ENCODE data around the gene KCNV2.

The KCNV2 gene

DNA sequence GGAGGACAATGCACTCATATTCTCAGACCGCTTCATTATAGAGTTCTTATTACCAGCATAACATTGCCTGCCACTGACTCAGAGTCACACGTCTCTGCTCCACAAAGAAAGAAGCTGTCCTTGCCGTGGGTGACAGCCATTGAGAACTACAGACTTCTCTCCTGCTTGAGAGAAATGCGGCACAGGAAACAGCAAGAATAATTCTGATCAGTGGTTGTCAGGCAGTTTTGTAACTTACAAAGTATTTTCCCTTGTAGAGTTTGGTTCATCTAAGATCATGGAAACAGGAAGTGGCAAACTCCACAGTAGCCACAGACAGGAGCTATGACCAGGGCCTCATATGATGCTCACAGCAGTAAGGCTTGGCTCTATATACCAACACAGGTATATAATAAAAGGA, 47.0 kb downstream of the KCNV2 start:
- no peak for DNase-seq

DNA sequence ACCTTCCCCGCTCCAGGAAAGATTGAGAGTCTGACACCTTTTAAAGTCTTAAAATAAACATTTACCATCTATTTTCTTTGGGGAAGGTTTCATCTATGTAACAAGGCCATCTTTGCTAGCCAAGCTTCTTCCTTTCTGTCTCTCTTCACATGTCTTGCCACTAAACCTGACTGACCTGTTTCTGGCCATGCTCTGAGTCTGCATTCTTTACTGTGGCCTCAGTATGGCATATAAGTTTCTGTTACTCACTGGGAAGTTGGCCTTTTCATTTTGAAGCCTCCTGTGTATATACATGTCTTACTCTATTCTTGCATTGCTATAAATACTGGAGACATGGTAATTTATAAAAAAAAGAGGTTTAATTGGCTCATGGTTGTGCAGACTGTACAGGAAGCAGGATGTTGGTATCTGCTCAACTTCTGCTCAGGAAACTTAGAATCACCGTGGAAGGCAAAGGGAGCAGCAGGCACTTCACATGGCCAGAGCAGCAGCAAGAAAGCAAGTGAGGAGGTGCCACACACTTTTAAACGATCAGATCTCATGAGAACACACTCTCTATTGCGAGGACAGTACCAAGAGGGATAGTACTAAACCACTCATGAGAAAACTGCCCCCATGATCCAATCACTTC, 48.1 kb downstream of the KCNV2 start:
- DNase-seq: no peak

DNA sequence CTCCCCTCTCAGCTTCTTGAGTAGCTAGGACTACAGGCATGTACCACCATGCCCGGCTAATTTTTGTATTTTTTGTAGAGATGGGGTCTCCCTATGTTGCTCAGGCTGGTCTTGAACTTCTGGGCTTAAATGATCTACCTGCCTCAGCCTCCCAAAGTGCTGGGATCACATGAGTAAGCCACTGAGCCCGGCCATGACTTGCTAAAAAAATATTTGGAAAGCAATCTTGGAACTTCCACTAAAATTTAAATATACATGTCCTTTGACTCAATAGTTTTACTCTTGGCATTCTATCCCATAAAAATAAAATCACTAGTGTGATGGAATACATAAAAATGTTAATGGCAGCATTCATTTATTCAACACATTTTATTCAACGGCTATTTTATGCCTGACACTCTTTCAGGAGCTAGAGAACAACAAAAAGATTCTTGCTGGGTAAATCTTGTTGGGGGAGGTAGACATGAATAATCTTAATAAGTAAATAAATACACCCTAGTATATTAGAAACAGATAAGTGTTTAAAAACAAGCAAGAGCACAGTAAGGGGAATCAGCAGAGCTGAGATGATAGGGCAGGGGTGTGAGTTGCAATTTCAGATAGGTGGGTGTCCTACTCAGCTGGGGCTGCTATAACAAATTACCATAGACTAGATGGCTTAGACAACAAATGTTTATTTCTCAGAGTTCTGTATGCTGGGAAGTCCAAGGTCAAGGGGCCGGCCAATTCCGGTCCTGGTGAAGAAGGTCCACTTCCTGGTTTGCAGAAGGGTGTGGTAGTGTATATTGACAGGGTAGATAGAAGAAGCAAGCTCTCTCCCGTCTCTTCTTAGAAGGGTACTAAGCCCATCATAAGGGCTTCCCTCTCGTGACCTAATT, 50.7 kb downstream of the KCNV2 start:
- DNase-seq: no peak

DNA sequence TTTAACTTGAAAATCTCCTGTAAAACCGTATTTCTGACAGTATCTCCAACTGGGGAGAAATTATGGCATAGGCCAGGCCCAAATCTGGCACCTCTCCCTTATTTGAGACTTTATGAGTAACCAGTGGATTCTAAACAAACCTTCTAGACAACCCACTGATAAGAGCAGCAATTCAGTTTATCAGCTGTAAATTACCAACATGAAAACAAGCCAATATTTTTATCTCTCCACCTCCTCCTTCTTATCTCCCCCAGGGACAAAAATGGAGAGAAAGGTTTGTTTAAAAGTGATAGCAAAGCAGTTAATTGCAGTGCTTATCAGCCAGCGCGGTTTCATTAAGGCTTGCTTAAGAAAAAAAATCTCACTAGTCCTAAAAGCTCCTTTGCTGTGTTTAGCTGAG, 53.8 kb downstream of the KCNV2 start:
- no peak for DNase-seq

DNA sequence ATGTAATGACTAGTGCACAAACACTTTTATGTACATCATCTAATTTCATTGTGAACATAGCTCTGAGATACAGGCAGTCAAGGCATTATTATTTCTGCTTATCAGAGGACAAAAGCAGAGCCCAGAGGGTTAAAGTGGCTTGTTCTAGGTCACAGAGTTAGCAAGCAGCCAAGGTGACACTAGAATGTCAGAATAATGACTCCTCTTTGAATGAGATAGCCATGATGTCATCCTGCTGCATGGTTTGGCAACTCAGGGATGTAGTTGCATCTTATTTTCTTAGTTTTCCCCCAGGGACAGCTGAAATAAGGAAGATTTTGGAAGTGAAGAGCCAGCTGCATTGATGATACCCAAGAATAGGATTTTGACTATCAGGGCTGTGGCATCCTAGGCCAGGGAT, 54.4 kb downstream of the KCNV2 start:
- no peak for DNase-seq

DNA sequence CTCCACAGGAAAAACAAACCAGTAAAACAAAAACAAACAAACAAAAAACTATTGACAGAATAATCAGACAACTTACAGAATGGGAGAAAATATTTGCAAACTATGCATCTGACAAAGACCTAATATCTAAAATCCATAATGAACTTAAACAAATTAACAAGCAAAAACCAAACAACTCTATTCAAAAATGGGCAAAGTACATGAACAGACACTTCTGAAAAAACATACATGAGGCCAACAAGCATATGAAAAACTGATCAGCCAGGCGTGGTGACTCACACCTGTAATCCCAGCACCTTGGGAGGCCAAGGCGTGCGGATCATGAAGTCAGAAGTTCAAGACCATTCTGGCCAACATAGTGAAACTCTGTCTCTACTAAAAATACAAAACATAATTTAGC, 60.1 kb downstream of the KCNV2 start:
- DNase-seq: no peak

DNA sequence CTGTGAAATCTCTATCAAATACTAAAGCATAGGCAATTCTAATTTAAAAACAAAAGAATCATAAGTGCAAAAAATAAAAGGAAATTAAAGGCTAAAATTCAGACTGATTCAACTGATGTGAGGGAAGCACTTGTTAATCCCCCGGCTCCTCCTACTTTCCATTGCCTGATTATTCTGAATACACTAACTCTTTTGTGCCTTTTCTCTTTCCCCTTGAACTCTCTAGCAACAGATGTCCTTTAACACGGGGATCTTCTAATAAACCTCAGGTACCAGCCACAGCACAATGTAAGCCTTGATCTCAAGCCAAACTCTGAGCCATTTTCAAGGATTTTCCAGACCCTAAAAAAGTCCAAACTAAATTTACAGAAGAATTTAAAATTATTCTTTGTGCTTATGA, 61.5 kb downstream of the KCNV2 start:
- no peak for DNase-seq
